ENCODE results near the gene MACIR.

MACIR gene

DNA sequence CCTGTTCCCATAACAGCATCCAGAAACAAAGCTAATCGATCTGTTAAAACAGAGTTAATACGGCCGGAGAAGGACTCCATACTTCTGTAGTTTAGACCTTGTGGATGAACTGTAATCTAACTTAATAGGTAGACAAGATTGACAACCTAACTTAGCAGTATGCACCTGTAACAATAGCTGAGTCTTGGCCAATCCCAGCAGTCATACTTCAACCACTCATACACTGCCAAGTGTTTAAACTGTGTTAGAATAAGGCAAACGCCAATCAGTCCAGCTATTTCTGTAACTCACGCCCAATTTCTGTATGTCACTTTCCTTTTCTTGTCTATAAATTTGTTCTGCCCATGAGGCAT lies 33.7 kb upstream of the MACIR start:
- TF ChIP-seq, protein P1, sequence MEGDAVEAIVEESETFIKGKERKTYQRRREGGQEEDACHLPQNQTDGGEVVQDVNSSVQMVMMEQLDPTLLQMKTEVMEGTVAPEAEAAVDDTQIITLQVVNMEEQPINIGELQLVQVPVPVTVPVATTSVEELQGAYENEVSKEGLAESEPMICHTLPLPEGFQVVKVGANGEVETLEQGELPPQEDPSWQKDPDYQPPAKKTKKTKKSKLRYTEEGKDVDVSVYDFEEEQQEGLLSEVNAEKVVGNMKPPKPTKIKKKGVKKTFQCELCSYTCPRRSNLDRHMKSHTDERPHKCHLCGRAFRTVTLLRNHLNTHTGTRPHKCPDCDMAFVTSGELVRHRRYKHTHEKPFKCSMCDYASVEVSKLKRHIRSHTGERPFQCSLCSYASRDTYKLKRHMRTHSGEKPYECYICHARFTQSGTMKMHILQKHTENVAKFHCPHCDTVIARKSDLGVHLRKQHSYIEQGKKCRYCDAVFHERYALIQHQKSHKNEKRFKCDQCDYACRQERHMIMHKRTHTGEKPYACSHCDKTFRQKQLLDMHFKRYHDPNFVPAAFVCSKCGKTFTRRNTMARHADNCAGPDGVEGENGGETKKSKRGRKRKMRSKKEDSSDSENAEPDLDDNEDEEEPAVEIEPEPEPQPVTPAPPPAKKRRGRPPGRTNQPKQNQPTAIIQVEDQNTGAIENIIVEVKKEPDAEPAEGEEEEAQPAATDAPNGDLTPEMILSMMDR (IDR thresholded peaks at IDR 0.05; ENCODE audit: low read depth, low read length, missing control alignments), result no peak
- Histone ChIP-seq H3K4me3 (ENCODE audit: low read depth, low read length) (no peak overlapping the region), H3K27ac (no peak overlapping the region), H3K36me3 (replicated peaks) (no peaks in the 10 kb centered on the region), H3K27me3 (replicated peaks) (no peaks in the 10 kb centered on the region)
- in situ Hi-C loops (cut with HindIII; ENCODE audit: low pct_ligation_motif_present, low sequenced_read_pairs), result no loop called here
- no peak for DNase-seq

DNA sequence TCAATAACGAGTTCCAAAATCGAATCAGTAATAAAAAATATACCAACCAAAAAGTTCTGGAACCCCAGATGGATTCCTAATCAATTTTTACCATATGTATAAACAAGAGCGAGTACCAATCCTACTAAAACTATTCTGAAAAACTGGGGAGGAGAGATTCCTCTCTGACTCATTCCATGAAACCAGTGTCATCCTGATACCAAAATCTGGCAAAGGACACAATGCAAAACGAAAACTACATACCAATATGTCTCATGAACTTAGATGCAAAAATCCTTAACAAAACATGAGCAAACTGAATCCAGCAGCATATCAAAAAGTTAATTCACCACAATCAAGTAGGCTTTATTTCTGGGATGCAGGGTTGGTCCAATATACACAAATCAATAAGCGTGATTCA lies 30.5 kb upstream of the MACIR start:
- H3K4me3 ChIP-seq (ENCODE audit: low read depth, low read length), result no peak overlapping the region
- no peaks in the 10 kb centered on the region for H3K27me3 ChIP-seq (replicated peaks)
- peak; percentile 39 for DNase-seq
- H3K36me3 ChIP-seq (replicated peaks), result no peaks in the 10 kb centered on the region
- in situ Hi-C loops (cut with HindIII; ENCODE audit: low pct_ligation_motif_present, low sequenced_read_pairs), result no loop called here
- H3K27ac ChIP-seq, result no peak overlapping the region
- TF ChIP-seq, protein P1 (IDR thresholded peaks at IDR 0.05; ENCODE audit: low read depth, low read length, missing control alignments), result no peak

DNA sequence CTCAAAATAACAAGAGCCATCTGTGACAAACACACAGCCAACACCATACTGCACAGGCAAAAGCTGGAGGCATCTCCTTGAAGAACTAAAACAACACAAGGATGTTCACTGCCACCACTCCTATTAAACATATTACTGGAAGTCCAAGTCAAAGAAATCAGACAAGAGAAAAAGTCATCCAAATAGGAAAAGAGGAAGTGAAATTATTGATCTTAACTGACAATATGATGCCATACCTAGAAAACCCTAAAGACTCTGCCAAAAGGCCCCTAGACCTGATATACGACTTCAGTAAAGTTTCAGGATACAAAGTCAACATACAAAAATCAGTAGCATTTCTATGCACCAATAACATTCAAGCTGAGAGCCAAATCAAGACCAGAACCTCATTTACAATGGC lies 30.0 kb upstream of the MACIR start:
- Histone ChIP-seq H3K4me3 (ENCODE audit: low read depth, low read length) (no peak overlapping the region), H3K27ac (no peak overlapping the region), H3K36me3 (replicated peaks) (no peaks in the 10 kb centered on the region), H3K27me3 (replicated peaks) (no peaks in the 10 kb centered on the region)
- no peak for DNase-seq
- in situ Hi-C loops (cut with HindIII; ENCODE audit: low pct_ligation_motif_present, low sequenced_read_pairs), result no loop called here
- TF ChIP-seq, protein P1 (IDR thresholded peaks at IDR 0.05; ENCODE audit: low read depth, low read length, missing control alignments), result no peak

GRCh38 chr5:103232393-103232999 lies 26.1 kb upstream of the MACIR start:
- H3K4me3 ChIP-seq (ENCODE audit: low read depth, low read length), result no peak overlapping the region
- no peaks in the 10 kb centered on the region for H3K36me3 ChIP-seq (replicated peaks)
- peak; percentile 58 for DNase-seq
- H3K27ac ChIP-seq, result no peak overlapping the region
- in situ Hi-C loops (cut with HindIII; ENCODE audit: low pct_ligation_motif_present, low sequenced_read_pairs), result no loop called here
- TF ChIP-seq, protein P1 (IDR thresholded peaks at IDR 0.05; ENCODE audit: low read depth, low read length, missing control alignments), result peak; percentile 79
- no peaks in the 10 kb centered on the region for H3K27me3 ChIP-seq (replicated peaks)

GRCh38 chr5:103234239-103234975 lies 24.2 kb upstream of the MACIR start:
- in situ Hi-C loops (cut with HindIII; ENCODE audit: low pct_ligation_motif_present, low sequenced_read_pairs), result no loop called here
- DNase-seq, result no peak
- TF ChIP-seq, protein P1 (IDR thresholded peaks at IDR 0.05; ENCODE audit: low read depth, low read length, missing control alignments), result no peak
- Histone ChIP-seq H3K27ac (no peak overlapping the region), H3K4me3 (ENCODE audit: low read depth, low read length) (no peak overlapping the region), H3K36me3 (replicated peaks) (no peaks in the 10 kb centered on the region), H3K27me3 (replicated peaks) (no peaks in the 10 kb centered on the region)
